ENCODE measurements around the gene TARP.
"Not testable (repeated sequence)": the region's sequence is repeated elsewhere in the genome, so short reads cannot be mapped to it uniquely, and the experiment has no call there.

The TARP gene

DNA sequence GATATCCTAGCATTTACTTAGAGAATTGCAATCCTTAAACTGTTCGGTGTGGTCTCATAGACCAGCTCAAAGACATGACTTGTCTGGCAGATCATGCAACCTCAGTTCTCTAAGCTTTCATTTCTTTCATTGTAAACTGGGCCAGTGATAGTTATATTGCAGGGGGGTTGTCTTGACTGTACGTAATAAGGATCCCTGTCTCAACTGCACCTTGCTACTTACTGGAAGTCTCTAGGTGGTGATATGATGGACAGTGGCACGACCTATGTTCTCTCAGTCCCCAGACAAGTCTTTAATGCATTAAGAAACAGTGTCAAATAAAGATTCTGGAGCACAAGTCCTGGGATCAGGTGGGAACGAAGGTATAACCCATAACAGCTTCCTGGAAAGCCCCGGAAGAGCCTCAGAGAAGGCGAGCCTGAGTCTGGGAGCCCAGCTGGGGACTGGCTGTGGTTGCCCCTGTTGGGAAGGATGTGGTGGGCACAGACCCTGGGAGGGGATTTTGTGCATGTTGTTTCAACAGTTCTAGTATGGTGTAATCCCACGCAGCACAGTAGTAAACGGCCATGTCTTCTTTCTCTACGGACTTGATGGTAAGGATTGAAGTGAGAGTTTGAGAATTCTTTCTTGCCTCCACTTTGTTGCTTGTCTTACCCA, 26.0 kb upstream of the TARP start:
- no peak for DNase-seq (ENCODE audit: low read depth)

DNA sequence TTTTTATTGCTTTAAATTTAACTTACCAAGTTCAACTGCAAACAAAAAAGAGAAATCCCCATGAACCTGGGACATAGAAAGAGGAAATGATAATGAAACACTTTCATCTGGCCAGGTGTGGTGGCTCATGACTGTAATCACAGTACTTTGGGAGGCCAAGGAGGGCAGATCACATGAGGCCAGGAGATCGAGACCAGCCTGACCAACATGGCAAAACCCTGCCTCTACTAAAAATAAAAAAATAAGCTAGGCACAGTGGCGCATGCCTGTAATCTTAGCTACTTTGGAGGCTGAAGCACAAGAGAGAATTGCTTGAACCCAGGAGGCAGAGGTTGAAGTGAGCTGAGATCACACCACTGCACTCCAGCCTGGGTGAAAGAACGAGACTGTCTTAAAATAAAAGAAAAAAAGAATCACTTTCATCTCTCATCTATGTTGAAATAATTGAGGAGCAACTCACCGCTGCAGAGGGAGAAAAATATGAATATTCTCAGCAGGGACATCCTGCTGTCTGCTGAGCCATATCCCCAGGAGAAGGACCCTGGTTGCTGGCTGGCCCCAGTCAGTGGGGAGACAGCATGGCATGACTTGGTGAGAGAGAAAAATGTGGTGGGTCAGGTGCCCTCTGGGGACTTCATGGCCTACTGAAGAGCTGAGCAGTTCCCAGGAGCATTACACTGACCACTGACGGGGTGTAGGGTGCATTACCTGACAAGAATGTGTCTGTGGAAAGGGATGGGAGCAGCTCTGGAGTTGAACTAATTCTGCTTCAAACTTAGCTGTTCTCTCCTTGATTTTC, 22.8 kb upstream of the TARP start:
- DNase-seq (ENCODE audit: low read depth): no peak

DNA sequence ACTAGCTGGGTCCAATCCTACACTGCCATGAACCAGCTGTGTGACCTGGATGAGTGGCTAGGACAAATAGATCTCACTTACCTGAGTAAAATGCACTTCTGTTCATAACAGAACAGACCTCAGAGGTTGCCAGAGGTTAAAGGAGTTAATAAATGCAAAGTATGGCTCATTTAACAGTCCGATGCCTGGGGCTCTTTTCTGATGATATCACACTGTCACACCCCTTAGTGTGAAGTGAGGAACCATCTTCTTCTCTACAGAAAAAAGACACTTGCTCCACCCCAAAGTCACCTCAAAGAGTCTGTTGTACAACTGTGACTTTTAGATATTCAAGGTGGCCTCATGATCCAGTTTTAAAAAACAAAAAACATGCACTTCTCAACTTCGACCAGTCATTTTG, 21.5 kb upstream of the TARP start:
- no peak for DNase-seq (ENCODE audit: low read depth)

DNA sequence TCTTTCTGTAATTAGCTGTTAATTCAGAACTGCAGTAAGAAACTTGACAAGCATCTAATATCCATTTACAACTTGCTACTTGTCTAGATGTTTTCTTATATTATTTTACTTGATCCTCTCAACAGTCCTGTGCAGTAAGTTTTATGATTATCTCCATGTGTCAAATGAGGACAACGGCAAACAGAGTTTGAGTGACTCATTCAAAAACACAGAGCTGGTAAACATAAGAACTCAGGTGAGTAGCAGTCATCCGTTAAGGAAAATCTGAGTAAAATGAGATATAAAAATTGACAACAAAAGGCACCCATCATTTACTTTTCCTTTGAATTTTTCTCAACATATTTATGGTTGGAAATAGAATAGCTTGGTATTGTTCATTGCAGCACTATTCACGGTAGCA, 19.0 kb upstream of the TARP start:
- no peak for DNase-seq (ENCODE audit: low read depth)

DNA sequence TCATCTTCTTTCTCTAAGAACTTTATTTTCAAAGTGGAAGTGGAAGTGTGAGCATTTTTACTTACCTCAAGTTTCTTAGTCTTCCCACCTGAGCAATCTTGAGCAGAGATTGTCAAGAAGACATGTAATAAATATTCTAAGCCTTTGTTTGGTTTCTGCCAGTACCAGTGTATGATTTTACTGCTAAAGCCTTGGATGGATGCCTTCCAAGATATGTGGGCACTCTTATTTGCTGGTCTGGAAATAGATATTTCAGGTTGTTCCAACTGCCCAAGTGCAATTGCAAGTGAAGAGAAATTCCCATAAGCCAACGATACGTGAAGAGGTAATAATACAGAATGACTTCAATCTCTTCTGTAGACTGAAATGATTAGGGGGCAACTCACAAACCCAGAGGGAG, 18.2 kb upstream of the TARP start:
- no peak for DNase-seq (ENCODE audit: low read depth)

DNA sequence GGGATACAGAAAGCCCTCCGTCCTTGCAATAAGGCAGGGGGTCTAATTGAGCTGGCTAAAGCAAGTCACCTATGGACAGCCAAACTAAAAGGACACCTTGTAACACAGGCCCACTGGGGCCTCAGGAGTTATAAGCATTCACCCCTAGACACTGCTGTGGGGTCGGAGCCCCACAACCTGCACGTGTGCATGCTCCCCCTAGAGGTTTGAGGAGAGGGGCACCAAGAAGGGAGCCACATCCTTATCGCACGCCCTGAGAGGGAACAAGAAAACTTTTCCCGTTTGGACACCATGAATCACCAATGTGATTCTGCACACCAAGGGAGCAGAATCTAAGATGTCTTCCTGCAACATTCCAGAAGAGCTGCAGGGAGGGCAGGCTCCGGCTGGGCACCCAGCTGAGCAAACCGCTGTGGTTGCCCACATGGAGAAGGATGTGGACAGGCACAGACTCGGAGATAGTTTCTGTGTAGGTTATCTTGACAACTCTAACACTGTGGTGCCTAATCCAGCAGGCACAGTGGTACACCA, 17.7 kb upstream of the TARP start:
- DNase-seq (ENCODE audit: low read depth): no peak

DNA sequence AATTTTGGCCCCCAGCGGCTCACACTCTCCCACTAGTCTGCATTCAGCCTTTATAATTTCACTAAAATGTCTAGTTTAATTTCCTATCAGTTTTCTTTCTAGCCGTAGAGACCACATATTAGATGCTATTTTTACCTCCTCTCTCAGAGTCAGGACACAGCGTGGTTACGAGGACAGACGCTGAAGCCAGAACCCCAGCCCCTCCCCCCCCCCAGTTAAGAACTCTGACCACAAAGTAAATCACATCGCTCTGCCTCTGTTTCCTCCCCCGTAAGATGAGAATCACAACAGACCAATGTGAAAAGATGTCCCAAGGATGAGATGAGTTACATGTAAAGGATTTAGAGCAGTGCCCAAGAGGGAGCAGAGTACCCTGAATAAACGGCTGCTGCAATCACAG, 11.1 kb upstream of the TARP start:
- no peak for DNase-seq (ENCODE audit: low read depth)

DNA sequence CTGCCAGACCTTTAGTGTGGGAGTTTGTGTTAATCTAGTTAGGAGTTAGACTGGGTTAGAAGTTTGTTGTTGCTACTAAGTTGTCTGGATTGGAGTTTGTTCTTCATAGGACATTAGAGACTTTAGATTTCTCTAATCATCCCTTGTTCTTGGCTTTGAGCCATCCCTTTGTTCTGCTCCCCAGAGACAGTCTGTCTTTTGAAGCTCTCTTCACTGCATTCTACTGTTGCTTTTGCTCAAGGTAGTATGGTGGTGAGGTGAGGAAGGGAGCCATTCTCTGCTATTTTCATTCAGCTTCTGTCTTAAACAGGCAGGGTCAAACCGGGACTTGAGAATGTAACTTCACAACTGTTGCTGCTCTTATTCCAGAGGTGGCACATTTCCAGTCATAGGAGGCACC, 10.4 kb upstream of the TARP start:
- no peak for DNase-seq (ENCODE audit: low read depth)

DNA sequence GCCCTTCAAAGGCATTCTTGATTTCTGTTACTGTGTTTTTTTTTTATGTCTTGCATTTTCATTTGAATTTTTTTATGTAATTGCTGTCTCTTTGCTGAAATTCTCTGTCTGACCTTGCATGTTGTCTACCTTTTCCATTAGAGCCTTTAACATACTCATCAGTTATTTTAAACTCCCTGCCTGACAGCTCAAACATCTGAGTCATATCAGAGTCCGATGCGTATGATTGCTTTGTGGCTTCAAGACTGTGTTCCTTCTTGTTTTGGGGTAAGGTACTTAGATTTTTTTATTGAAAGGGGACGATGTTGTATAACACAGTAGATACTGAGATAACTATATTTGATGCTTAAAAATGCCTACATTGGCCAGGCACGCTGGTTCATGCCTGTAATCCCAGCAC, 9.7 kb upstream of the TARP start:
- no peak for DNase-seq (ENCODE audit: low read depth)

DNA sequence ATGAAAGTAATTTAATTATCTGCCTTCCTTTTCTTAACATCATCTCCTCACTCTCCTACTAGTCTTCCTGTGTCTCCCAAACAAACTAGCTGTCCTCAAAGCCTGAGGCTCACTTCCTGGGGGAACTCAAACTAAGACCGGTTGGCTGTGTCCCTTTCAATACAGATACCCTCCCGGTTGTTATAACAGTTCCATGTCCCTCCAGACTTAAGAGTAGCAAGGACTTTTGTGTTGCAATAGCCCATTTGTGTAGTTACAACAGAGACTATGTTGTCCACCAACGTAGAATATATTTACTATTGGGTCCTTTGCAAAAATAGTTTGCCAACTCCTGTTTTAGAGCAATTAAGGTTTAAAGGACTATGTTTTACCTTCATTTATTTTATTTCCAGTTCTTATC, 8.6 kb upstream of the TARP start:
- DNase-seq (ENCODE audit: low read depth): no peak

DNA sequence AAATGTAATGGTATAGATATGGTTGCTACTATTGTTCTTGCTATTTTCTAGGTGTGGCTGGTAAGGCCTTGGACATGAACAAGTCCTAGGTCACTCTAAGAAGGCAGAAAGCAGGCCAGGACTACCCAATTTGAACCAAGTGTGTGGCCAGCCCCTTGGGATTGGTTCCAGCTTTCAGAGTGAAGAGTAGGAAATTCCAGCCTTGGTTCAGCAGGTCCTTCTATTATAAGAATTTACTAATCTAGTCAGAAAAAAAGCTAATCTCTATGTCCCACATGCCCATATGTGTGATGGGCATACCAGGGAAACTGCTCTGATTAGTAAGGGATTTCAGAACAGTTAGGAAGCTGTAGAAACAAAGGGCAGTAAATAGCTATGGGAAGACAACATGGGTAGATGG, 7.8 kb upstream of the TARP start:
- no peak for DNase-seq (ENCODE audit: low read depth)

DNA sequence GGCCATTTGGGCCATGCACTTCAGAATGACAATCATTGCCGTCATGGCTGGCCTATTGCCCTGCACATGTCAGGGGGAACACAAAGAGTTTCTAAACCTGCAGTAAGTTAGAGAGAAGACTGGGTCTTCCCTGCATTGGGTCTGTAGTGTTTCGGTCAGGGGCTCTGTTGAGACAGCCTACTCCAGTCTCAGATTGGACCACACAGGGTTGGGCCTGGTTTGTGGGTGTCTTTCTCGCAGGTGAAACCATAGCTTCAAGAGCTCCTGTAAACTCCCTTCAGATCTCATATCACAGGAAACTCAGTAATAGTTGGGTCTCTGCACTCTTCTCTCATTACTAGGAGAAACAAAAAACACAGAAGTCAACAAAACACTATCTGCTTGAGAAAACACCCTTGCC, 7.3 kb upstream of the TARP start:
- no peak for DNase-seq (ENCODE audit: low read depth)

DNA sequence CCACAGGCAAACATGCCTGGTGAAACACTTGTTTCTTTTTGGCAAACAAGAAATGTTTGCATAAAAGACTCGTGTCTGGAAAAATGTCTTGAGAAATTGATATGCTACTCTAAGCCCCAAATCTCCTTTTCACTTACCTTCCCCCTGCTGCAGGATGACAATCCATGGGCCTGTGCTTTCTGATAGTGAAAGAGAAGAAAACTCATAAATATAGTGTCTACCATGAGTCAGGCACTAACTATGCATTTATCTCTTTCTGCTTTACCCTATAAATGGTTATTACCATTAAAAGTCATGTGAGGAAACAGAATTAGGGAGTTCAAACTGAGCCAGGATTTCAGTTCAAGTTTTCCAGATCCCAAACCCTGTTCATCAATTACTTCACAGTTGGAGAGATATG, 6.6 kb upstream of the TARP start:
- no peak for DNase-seq (ENCODE audit: low read depth)

DNA sequence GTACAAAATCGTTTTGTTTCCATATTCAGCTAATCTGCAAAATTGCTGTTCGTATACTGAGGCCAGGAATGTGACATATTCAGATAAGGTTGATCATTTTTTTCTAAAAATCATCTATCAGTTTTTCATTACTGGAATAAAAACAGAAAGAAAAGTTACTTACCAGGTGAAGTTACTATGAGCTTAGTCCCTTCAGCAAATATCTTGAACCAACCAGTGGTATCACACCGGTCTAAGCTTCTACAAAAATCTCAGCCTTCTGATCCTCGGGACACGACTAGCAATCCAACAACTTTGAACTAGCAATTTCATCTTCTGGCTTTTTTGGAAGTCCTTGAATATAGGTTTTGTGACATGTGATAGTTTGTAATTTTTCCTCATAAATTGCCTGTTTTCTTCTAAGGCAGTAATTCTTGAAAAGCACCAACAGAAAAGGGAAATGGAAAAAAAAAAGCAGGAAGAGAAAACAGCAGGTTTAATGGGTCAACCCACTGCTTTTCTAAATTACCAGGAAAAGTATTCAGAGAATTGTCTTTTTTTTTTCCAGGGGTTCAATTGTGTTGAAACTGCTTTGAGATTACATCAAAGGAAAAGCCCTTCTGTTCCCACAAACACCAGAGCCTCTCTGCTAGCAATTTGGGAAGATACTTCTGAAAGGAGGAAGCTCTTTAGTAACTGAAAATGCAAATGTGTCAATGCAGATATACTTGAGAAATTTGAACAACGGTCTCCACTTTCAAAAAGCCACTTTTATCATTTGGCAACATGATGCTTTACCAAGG, 2.9 kb upstream of the TARP start:
- no peak for DNase-seq (ENCODE audit: low read depth)

DNA sequence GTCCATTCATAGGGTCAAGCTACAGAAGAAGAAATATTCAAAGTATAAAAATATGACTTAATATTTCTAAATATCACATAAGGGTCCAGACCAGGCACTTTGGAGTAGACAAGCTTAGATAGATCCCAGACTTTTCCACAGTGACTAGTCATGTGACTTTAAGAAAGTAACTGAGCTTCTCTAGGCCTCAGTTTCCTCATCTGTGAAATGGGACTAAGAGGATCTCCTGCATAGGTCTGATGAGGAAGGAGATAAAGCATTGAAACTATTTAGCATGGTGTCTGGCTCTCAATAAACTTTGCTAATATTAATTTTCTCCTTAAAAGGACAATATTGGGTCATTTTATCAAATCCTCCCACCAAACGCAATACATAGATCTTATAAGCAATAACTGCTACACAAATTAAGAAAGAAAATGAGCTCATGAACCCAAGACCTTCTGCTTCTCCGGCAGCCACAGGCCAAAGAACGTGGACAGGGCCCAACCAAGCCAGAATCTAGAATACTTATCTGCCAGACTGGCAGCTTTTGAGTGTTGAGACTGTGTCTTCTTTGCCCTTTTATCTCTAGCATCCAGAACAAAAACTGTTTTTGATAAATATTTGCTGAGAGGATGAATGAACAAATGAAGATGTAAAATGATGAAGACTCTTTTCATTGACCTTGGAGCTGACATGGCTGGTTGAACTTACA, 1.6 kb upstream of the TARP start:
- DNase-seq (ENCODE audit: low read depth): no peak

DNA sequence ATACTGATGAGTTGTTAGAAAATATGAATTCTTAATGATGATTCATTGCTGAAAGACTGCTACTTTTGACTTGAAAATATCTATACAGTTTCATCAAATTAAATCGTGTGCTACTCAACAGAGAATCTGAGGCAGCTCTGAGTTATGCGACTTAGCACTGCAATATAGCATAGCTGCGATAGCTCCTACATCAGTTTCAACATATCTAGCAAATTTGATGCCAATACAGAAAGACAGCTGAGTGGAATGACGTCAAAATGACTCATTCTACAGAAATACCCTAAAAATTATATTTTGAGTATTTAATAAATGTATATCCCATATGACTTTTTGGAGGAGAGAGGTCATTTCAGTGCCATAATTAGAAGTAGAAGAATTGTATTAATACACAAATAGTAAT, 1.1 kb upstream of the TARP start:
- DNase-seq (ENCODE audit: low read depth): no peak

DNA sequence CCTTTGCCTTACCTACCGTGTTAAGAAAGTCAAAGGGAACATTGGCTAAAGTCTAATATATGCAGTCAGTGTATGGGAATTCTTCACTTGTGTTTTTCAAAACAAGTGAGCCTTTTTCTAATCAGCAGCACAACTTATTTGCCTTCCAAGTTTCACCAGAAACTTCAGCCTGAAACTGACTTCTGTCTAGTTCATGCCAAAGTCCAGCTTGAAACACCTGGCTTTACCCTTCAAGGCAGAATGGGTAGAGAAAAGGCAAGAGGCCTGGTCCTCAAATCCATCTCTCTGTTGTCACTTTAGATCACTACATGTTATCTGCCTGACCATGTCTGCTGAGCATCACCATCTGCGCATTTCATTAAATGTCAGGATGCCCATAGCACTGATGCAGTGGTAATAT, 3.0 kb downstream of the TARP start:
- DNase-seq (ENCODE audit: low read depth): not testable (repeated sequence)

DNA sequence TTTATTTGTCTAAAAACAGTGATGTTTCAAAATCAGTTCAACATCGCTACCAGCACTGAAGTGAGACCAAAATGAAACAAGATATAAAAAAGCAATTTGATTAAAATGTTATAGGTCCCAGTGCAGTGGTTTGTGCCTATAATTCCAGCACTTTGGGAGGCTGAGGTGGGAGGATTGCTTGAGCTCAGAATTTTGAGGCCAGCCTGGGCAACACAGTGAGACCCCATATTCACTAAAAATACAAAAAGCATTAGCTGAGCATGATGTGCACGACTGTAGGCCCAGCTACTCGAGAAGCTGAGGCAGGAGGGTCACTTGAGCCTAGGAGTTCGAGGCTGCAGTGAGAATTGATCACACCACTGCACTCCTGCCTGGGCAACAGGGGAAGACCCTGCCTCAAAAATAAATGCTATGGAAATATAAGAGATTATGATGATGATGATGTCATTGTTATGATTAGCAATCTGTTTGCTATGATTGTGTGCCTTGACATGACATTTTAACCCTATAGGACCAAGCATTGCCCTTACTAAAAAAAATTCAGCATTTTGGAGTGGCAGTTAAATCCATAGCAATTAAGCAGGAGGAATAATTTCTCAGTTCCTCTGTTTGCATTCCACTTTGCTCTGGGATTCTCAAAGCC, 3.6 kb downstream of the TARP start:
- DNase-seq (ENCODE audit: low read depth): not testable (repeated sequence)

DNA sequence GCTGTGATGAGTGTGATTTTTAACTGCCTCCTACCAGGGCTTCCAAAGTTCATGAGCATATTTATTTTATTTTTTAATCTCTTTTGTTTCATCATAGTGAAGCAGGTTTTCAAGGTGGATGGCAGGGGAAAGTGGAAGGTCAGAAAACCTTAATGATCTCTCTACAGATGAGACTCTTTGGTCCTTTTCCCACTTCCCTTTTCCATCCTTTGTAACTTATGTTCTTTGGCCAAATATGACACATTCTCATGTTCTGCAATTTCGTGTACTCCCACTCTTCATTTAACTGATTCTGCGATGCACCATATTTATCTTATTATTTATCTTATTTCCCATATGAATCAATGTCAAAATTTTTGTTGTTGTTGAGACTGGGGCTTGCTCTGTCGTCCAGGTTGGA, 7.5 kb downstream of the TARP start:
- not testable (repeated sequence) for DNase-seq (ENCODE audit: low read depth)

DNA sequence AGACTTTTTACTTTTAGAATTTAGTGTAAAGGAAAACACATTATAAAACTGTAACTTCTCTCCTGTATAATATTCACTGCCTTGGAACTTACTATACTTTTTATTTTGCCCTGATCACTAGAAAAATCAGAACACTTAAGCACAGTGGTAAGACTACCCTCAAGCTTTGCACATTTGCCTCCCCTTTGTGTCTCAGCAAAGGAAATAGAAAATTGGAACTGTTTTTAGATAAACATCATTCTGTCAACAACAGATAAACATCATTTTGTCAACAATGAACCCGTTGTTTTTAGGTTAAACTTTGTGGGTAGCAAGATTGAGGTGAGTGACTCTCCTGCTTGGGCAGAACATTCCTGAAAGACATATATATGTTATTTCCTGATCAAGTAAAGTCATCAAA, 8.8 kb downstream of the TARP start:
- not testable (repeated sequence) for DNase-seq (ENCODE audit: low read depth)

DNA sequence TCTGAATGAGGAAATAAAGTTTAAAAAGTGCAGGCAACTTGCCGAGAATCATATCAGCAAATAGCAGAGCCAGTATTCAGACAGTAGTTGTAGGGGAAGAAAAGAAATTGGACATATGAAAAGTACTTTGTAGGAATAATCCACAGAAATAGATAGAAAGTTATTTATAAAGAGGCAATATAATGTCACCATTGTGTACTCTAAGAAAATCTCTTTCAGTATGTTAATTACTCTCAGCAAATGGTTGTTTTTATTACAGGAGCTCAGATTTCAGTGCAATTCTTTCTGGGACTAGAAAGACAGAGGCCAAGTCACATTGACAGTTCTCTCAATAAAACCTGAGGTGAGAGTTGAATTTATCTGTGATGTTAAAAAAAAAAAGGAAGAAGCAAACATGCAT, 10.2 kb downstream of the TARP start:
- not testable (repeated sequence) for DNase-seq (ENCODE audit: low read depth)

DNA sequence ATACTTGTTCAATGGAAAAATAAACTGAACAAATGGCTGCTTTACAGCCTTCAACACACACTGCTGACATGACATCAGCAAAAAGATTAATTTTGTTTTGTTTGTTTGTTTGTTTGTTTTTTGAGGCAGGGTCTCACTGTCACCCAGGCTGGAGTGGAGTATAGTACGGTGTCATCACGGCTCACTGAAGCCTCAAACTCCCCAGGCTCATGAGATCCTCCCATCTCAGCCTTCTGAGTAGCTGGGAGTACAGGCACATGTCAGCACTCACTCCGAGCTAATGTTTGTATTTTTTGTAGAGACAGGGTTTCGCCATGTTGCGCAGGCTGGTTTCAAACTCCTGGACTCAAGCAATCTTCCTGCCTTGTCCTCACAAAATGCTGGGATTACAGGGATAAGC, 10.9 kb downstream of the TARP start:
- DNase-seq (ENCODE audit: low read depth): no peak

All from stimulated activated CD8-positive, alpha-beta memory T cell treated with anti-CD3 and anti-CD28 coated beads, Interleukin-7, amount 100 ng/mL, for 24 hours (primary cell).